ENCODE data around the gene GALNT12. TPM values are rescaled to one million over a fixed set of nuclear protein-coding genes. Genes with fewer than 3 reads are reported as not detected.

The GALNT12 gene
- polyA plus RNA-seq, 3 donors, result 6.4 to 8.8 (median 8.6) TPM

GRCh38 chr9:98830554-98830953, 23.1 kb downstream of the GALNT12 start:
- DNase-seq (ENCODE audit: low read depth in 3 of 3, low spot score in 2 of 3), result no peak

- DNase-seq (ENCODE audit: low read depth in 3 of 3, low spot score in 2 of 3), result no peak
Observed at GRCh38 chr9:98831696-98832095, 24.2 kb downstream of the GALNT12 start.

GRCh38 chr9:98832768-98833089, 25.3 kb downstream of the GALNT12 start:
- no peak for DNase-seq (ENCODE audit: low read depth in 3 of 3, low spot score in 2 of 3)

GRCh38 chr9:98833090-98833956, 25.9 kb downstream of the GALNT12 start:
- no peak for DNase-seq (ENCODE audit: low read depth in 3 of 3, low spot score in 2 of 3)

GRCh38 chr9:98834386-98834785, 26.9 kb downstream of the GALNT12 start:
- no peak for DNase-seq (ENCODE audit: low read depth in 3 of 3, low spot score in 2 of 3)

GRCh38 chr9:98836206-98836605, 28.7 kb downstream of the GALNT12 start:
- DNase-seq (ENCODE audit: low read depth in 3 of 3, low spot score in 2 of 3), result no peak

GRCh38 chr9:98837516-98837915, 30.0 kb downstream of the GALNT12 start:
- DNase-seq (ENCODE audit: low read depth in 3 of 3, low spot score in 2 of 3), result no peak

- no peak for DNase-seq (ENCODE audit: low read depth in 3 of 3, low spot score in 2 of 3)
Observed at GRCh38 chr9:98838155-98838867, 30.8 kb downstream of the GALNT12 start.

- DNase-seq (ENCODE audit: low read depth in 3 of 3, low spot score in 2 of 3), result no peak
Observed at GRCh38 chr9:98838868-98839565, 31.5 kb downstream of the GALNT12 start.

GRCh38 chr9:98839724-98840123, 32.3 kb downstream of the GALNT12 start:
- no peak for DNase-seq (ENCODE audit: low read depth in 3 of 3, low spot score in 2 of 3)

- DNase-seq (ENCODE audit: low read depth in 3 of 3, low spot score in 2 of 3), result no peak
Observed at GRCh38 chr9:98842510-98842909, 35.0 kb downstream of the GALNT12 start.

- no peak for DNase-seq (ENCODE audit: low read depth in 3 of 3, low spot score in 2 of 3)
Observed at GRCh38 chr9:98846081-98846480, 38.6 kb downstream of the GALNT12 start.

- DNase-seq (ENCODE audit: low read depth in 3 of 3, low spot score in 2 of 3), result no peak
Observed at GRCh38 chr9:98846879-98847278, 39.4 kb downstream of the GALNT12 start.

GRCh38 chr9:98848450-98849149, 41.1 kb downstream of the GALNT12 start:
- peak; percentile 63 to 68 (median 67) for DNase-seq (ENCODE audit: low read depth in 3 of 3, low spot score in 2 of 3)

- DNase-seq (ENCODE audit: low read depth in 3 of 3, low spot score in 2 of 3), result no peak
Observed at GRCh38 chr9:98849563-98849962, 42.1 kb downstream of the GALNT12 start.

- no peak for DNase-seq (ENCODE audit: low read depth in 3 of 3, low spot score in 2 of 3)
Observed at GRCh38 chr9:98850851-98851729, 43.6 kb downstream of the GALNT12 start.

- DNase-seq (ENCODE audit: low read depth in 3 of 3, low spot score in 2 of 3), result no peak
Observed at GRCh38 chr9:98851730-98852459, 44.4 kb downstream of the GALNT12 start.

GRCh38 chr9:98852460-98852734, 44.9 kb downstream of the GALNT12 start:
- DNase-seq (ENCODE audit: low read depth in 3 of 3, low spot score in 2 of 3), result no peak

- no peak for DNase-seq (ENCODE audit: low read depth in 3 of 3, low spot score in 2 of 3)
Observed at GRCh38 chr9:98852961-98853360, 45.5 kb downstream of the GALNT12 start.
